Peyer's patch (tissue), 4 donors: ENCODE data around the gene TMUB1. TPM values are rescaled to one million over a fixed set of nuclear protein-coding genes. Genes with fewer than 3 reads are reported as not detected.

Experiments used
- DNase-seq, 3 donors: peaks; one replicate each; pipeline ENCODE4 v3.0.0-alpha.2; 2017 to 2019
- H3K27ac ChIP-seq, 4 donors: fragments of 200-600 bp; sonication (generic); one replicate each; pipeline ENCODE4 v1.5.1; 2016 to 2019
- H3K27me3 ChIP-seq, 2 donors: fragments of 200-600 bp; sonication (generic); one replicate each; pipeline ENCODE4 v1.5.1; 2019
- H3K36me3 ChIP-seq, 3 donors: fragments of 200-600 bp; sonication (generic); one replicate each; pipeline ENCODE4 v1.5.1; 2016 to 2019
- H3K4me1 ChIP-seq, 4 donors: fragments of 200-600 bp; sonication (generic); one replicate each; pipeline ENCODE4 v1.5.1; 2016 to 2019
- H3K4me3 ChIP-seq, 4 donors: fragments of 200-600 bp; sonication (generic); 1 replicate in 3 of 4; 2 replicates in 1 of 4; pipeline ENCODE4 v1.5.1; 2016 to 2019; ENCODE audit warnings: mild to moderate bottlenecking in 1 of 4
- H3K9me3 ChIP-seq, 4 donors: fragments of 200-600 bp; sonication (generic); one replicate each; pipeline ENCODE4 v1.5.1; 2016 to 2019; ENCODE audit warnings: mild to moderate bottlenecking in 1 of 4
- POLR2A ChIP-seq, 2 donors: fragments of 450-650 bp; IDR thresholded peaks; one replicate each; pipeline ENCODE4 v1.5.1; 2017; ENCODE audit warnings: antibody characterized with exemption in 2 of 2, mild to moderate bottlenecking in 2 of 2, moderate library complexity in 2 of 2
- total RNA-seq, 4 donors: library from RNA; depleted of rRNA; stranded (reverse); fragments of >200 nt; gene quantifications; one replicate each; pipeline ENCODE4 v1.1.0, GENCODE V29; 2016
- TF ChIP-seq, protein P1 (sequence below), 6 experiments: fragments of 450-650 bp in 4 of 6; fragments of 200-600 bp in 2 of 6; sonication (generic) in 1 of 6; IDR thresholded peaks; one replicate each; pipeline ENCODE4 v1.5.1; 2017 to 2019; ENCODE audit warnings: antibody characterized with exemption in 6 of 6, mild to moderate bottlenecking in 3 of 6, moderate library complexity in 1 of 6

TMUB1 gene
- total RNA-seq, 4 donors from 2014 or later, result 38.0 to 113 (median 100) TPM

GRCh38 chr7:151129960-151130591, 46.8 kb upstream of the TMUB1 start:
- H3K4me3 ChIP-seq, result no peak overlapping the region
- no peak for DNase-seq
- H3K9me3 ChIP-seq, result no peaks in the 10 kb centered on the region
- H3K36me3 ChIP-seq, result peaks cover 0 to 71% (median 0%) of the 10 kb centered on the region in 3 donors
- no peak overlapping the region for H3K27ac ChIP-seq
- peaks cover 0 to 25% (median 0%) of the 10 kb centered on the region in 4 donors for H3K4me1 ChIP-seq
- TF ChIP-seq, protein P1, sequence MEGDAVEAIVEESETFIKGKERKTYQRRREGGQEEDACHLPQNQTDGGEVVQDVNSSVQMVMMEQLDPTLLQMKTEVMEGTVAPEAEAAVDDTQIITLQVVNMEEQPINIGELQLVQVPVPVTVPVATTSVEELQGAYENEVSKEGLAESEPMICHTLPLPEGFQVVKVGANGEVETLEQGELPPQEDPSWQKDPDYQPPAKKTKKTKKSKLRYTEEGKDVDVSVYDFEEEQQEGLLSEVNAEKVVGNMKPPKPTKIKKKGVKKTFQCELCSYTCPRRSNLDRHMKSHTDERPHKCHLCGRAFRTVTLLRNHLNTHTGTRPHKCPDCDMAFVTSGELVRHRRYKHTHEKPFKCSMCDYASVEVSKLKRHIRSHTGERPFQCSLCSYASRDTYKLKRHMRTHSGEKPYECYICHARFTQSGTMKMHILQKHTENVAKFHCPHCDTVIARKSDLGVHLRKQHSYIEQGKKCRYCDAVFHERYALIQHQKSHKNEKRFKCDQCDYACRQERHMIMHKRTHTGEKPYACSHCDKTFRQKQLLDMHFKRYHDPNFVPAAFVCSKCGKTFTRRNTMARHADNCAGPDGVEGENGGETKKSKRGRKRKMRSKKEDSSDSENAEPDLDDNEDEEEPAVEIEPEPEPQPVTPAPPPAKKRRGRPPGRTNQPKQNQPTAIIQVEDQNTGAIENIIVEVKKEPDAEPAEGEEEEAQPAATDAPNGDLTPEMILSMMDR (IDR thresholded peaks at IDR 0.05), result no peak
- TF ChIP-seq POLR2A (IDR thresholded peaks at IDR 0.05), result no peak
- no peaks in the 10 kb centered on the region for H3K27me3 ChIP-seq

- no peak for DNase-seq
- Histone ChIP-seq H3K9me3 (no peaks in the 10 kb centered on the region), H3K27ac (no peak overlapping the region), H3K4me1 (peaks cover 0 to 28% (median 0%) of the 10 kb centered on the region in 4 donors), H3K36me3 (peaks cover 0 to 71% (median 0%) of the 10 kb centered on the region in 3 donors), H3K27me3 (no peaks in the 10 kb centered on the region), H3K4me3 (no peak overlapping the region)
- no peak for TF ChIP-seq POLR2A (IDR thresholded peaks at IDR 0.05)
- TF ChIP-seq, protein P1 (IDR thresholded peaks at IDR 0.05), result no peak
These were observed 46.0 kb upstream of the TMUB1 start for GRCh38 chr7:151129117-151129959.

- Histone ChIP-seq H3K27me3 (no peaks in the 10 kb centered on the region), H3K27ac (no peak overlapping the region), H3K36me3 (peaks cover 0 to 68% (median 0%) of the 10 kb centered on the region in 3 donors), H3K9me3 (no peaks in the 10 kb centered on the region), H3K4me1 (peaks cover 0 to 28% (median 0%) of the 10 kb centered on the region in 4 donors), H3K4me3 (no peak overlapping the region)
- no peak for DNase-seq
- TF ChIP-seq, protein P1 (IDR thresholded peaks at IDR 0.05), result no peak
- TF ChIP-seq POLR2A (IDR thresholded peaks at IDR 0.05), result no peak
These were observed 45.4 kb upstream of the TMUB1 start for GRCh38 chr7:151128716-151129115.

- Histone ChIP-seq H3K36me3 (peaks cover 0 to 68% (median 0%) of the 10 kb centered on the region in 3 donors), H3K4me3 (no peak overlapping the region), H3K27me3 (no peaks in the 10 kb centered on the region), H3K9me3 (no peaks in the 10 kb centered on the region), H3K27ac (no peak overlapping the region), H3K4me1 (peaks cover 0 to 28% (median 0%) of the 10 kb centered on the region in 4 donors)
- no peak for TF ChIP-seq POLR2A (IDR thresholded peaks at IDR 0.05)
- TF ChIP-seq, protein P1 (IDR thresholded peaks at IDR 0.05), result no peak
- DNase-seq, result no peak
These were observed 44.9 kb upstream of the TMUB1 start for GRCh38 chr7:151128144-151128543.

- TF ChIP-seq, protein P1 (IDR thresholded peaks at IDR 0.05), result no peak
- TF ChIP-seq POLR2A (IDR thresholded peaks at IDR 0.05), result no peak
- H3K4me3 ChIP-seq, result peak overlapping the region in 1 of 4 donors; percentile 50
- H3K4me1 ChIP-seq, result peaks cover 0 to 28% (median 0%) of the 10 kb centered on the region in 4 donors
- no peak overlapping the region for H3K27ac ChIP-seq
- H3K27me3 ChIP-seq, result no peaks in the 10 kb centered on the region
- DNase-seq, result peak in 2 of 3 donors; percentile 69 to 76
- no peaks in the 10 kb centered on the region for H3K9me3 ChIP-seq
- H3K36me3 ChIP-seq, result peaks cover 0 to 63% (median 0%) of the 10 kb centered on the region in 3 donors
These were observed 43.3 kb upstream of the TMUB1 start for GRCh38 chr7:151126491-151127137.
